Loucy (cell line): ENCODE data around the gene ZCCHC14.

Experiments used
- H2AFZ ChIP-seq: fragments of 200-600 bp; sonication (generic); 2 replicates; pipeline ENCODE4 v1.6.0; 2016; ENCODE audit warnings: antibody characterized with exemption, mild to moderate bottlenecking, low read length, moderate library complexity
- H3F3A ChIP-seq: fragments of 200-600 bp; 2 replicates; pipeline ENCODE4 v1.6.0; 2016; ENCODE audit warnings: antibody characterized with exemption, low read depth, mild to moderate bottlenecking
- H3K27me3 ChIP-seq: fragments of 200-600 bp; sonication (generic); 2 replicates; pipeline ENCODE4 v1.6.1; 2014; ENCODE audit warnings: low read length, mild to moderate bottlenecking; ENCODE audit not compliant: insufficient read depth, poor library complexity, severe bottlenecking
- H3K36me3 ChIP-seq: fragments of 200-600 bp; sonication (generic); 2 replicates; pipeline ENCODE4 v1.6.1; 2016; ENCODE audit warnings: low read length; ENCODE audit not compliant: insufficient read depth
- H3K4me1 ChIP-seq: fragments of 200-600 bp; sonication (generic); 2 replicates; pipeline ENCODE4 v1.5.1; 2014; ENCODE audit warnings: low read length, mild to moderate bottlenecking; ENCODE audit not compliant: insufficient read depth, poor library complexity, severe bottlenecking
- H3K4me2 ChIP-seq: fragments of 200-600 bp; sonication (generic); 2 replicates; pipeline ENCODE4 v1.6.0; 2014; ENCODE audit warnings: antibody characterized with exemption, low read length, low read depth, mild to moderate bottlenecking; ENCODE audit not compliant: poor library complexity, severe bottlenecking
- H3K4me3 ChIP-seq: fragments of 200-600 bp; sonication (generic); 2 replicates; pipeline ENCODE4 v1.5.1; 2014; ENCODE audit warnings: low read length, mild to moderate bottlenecking, mixed read lengths; ENCODE audit not compliant: poor library complexity, severe bottlenecking
- H3K79me2 ChIP-seq: fragments of 200-600 bp; sonication (generic); 2 replicates; pipeline ENCODE4 v1.6.1; 2014; ENCODE audit warnings: low read length; ENCODE audit not compliant: insufficient read depth
- H3K9ac ChIP-seq: fragments of 200-600 bp; sonication (generic); 2 replicates; pipeline ENCODE4 v1.6.0; 2014; ENCODE audit warnings: mild to moderate bottlenecking, low read depth, low read length, moderate library complexity; ENCODE audit not compliant: poor library complexity, severe bottlenecking
- H3K9me2 ChIP-seq: fragments of 200-600 bp; sonication (generic); replicated peaks from 2 replicates; pipeline ENCODE4 v1.6.1; 2016; ENCODE audit warnings: low read depth, low read length, mixed read lengths
- H3K9me3 ChIP-seq: fragments of 200-600 bp; sonication (generic); 2 replicates; pipeline ENCODE4 v1.6.1; 2014; ENCODE audit warnings: mild to moderate bottlenecking, antibody characterized with exemption, low read length, low read depth; ENCODE audit not compliant: insufficient read depth
- H4K20me1 ChIP-seq: fragments of 200-600 bp; sonication (generic); 2 replicates; pipeline ENCODE4 v1.6.0; 2014; ENCODE audit warnings: antibody characterized with exemption, low read length, mild to moderate bottlenecking; ENCODE audit not compliant: insufficient read depth, poor library complexity, severe bottlenecking
- EZH2phosphoT487 ChIP-seq: fragments of 200-600 bp; IDR thresholded peaks from 2 replicates; pipeline ENCODE4 v1.6.1; 2018; ENCODE audit warnings: antibody characterized with exemption, mild to moderate bottlenecking, moderate library complexity, borderline replicate concordance
- TF ChIP-seq, protein P1 (sequence below): fragments of 200-600 bp; sonication (generic); conservative IDR thresholded peaks from 2 replicates; pipeline ENCODE4 v1.5.1; 2014; ENCODE audit warnings: mild to moderate bottlenecking, antibody characterized with exemption, low read length

Gene ZCCHC14

DNA sequence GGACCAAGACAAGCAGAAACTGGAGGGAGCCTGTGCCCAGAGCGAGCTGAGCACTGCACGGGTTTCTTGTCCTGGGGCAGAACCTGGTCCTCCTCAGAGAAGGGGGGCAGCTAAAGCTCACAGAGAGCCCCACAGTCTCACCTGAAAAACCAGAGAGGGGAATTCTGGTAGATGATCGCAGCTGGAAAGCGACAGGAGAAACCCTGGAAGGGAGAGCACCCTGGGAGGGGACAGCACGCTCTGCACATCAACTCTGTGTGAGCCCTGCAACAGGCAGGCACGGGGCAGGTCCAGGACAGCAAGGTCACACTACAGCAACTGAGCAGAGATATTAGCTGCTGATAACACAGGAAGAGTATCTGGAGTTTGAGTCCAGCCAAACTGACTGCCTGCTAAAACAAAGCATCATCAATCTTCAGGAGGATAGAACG lies 18.2 kb downstream of the ZCCHC14 start:
- Histone ChIP-seq H3K27me3 (no peaks in the 10 kb centered on the region), H4K20me1 (no peaks in the 10 kb centered on the region), H3K9me2 (no peaks in the 10 kb centered on the region), H3F3A (no peaks in the 10 kb centered on the region), H3K79me2 (no peaks in the 10 kb centered on the region), H3K4me2 (no peak overlapping the region), H3K9me3 (no peaks in the 10 kb centered on the region), H3K4me1 (no peaks in the 10 kb centered on the region), H3K9ac (no peak overlapping the region), H3K36me3 (no peaks in the 10 kb centered on the region), H3K4me3 (no peak overlapping the region), H2AFZ (no peak overlapping the region)
- TF ChIP-seq EZH2phosphoT487 = no peak
- TF ChIP-seq, protein P1, sequence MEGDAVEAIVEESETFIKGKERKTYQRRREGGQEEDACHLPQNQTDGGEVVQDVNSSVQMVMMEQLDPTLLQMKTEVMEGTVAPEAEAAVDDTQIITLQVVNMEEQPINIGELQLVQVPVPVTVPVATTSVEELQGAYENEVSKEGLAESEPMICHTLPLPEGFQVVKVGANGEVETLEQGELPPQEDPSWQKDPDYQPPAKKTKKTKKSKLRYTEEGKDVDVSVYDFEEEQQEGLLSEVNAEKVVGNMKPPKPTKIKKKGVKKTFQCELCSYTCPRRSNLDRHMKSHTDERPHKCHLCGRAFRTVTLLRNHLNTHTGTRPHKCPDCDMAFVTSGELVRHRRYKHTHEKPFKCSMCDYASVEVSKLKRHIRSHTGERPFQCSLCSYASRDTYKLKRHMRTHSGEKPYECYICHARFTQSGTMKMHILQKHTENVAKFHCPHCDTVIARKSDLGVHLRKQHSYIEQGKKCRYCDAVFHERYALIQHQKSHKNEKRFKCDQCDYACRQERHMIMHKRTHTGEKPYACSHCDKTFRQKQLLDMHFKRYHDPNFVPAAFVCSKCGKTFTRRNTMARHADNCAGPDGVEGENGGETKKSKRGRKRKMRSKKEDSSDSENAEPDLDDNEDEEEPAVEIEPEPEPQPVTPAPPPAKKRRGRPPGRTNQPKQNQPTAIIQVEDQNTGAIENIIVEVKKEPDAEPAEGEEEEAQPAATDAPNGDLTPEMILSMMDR = no peak

DNA sequence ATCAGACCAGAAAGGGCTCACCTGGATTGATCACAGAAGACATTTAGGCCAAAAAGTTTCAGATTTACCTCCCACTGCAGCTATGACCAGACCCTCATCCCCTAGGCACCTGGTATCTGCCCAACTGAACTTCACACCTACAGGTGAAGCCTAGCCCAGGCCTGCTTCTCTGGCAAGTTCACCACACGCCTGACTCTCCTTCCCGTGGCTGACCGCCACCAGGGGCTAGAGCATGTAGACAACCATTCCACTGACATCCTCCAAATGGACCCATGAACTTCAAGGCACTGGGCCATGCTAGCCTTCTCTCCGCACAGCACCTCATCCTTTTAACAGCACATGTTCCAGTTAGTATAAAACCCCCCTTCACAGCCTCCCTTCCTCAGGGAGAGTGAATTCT lies 18.8 kb downstream of the ZCCHC14 start:
- Histone ChIP-seq H3F3A (no peaks in the 10 kb centered on the region), H4K20me1 (no peaks in the 10 kb centered on the region), H3K79me2 (no peaks in the 10 kb centered on the region), H3K9me2 (no peaks in the 10 kb centered on the region), H3K4me3 (no peak overlapping the region), H3K9ac (no peak overlapping the region), H3K36me3 (no peaks in the 10 kb centered on the region), H3K4me2 (no peak overlapping the region), H3K4me1 (no peaks in the 10 kb centered on the region), H3K9me3 (no peaks in the 10 kb centered on the region), H3K27me3 (no peaks in the 10 kb centered on the region), H2AFZ (no peak overlapping the region)
- TF ChIP-seq, protein P1 = no peak
- TF ChIP-seq EZH2phosphoT487 = no peak

DNA sequence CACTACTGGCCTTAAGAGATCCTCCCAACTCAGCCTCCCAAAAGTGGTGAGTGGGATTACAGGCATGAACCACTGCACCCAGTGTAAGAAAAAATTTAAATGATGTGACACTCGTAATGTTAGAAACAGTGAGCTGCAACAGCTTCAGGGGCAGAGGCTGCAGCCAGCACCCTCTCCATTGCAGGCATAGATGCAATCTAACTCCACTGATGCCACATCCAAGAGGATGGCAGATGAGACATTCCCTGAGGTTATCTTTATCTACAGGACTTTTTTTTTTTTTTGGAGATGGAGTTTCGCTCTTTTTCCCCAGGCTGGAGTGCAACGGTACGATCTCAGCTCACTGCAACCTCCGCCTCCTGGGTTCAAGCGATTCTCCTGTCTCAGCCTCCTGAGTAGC lies 19.9 kb downstream of the ZCCHC14 start:
- H3K79me2 ChIP-seq = no peaks in the 10 kb centered on the region
- no peaks in the 10 kb centered on the region for H3K9me3 ChIP-seq
- no peaks in the 10 kb centered on the region for H3K9me2 ChIP-seq
- no peak overlapping the region for H2AFZ ChIP-seq
- no peak overlapping the region for H3K4me3 ChIP-seq
- no peak overlapping the region for H3K9ac ChIP-seq
- H3K36me3 ChIP-seq = no peaks in the 10 kb centered on the region
- no peak overlapping the region for H3K4me2 ChIP-seq
- no peaks in the 10 kb centered on the region for H3F3A ChIP-seq
- H3K27me3 ChIP-seq = no peaks in the 10 kb centered on the region
- H4K20me1 ChIP-seq = no peaks in the 10 kb centered on the region
- TF ChIP-seq, protein P1 = no peak
- no peak for TF ChIP-seq EZH2phosphoT487
- no peaks in the 10 kb centered on the region for H3K4me1 ChIP-seq
